ENCODE data around the gene EXOC6.
A peak's percentile ranks its signal among the peaks of the same experiment; 100 is the strongest.
"Not testable (repeated sequence)": the region's sequence is repeated elsewhere in the genome, so short reads cannot be mapped to it uniquely, and the experiment has no call there.

Gene EXOC6

DNA sequence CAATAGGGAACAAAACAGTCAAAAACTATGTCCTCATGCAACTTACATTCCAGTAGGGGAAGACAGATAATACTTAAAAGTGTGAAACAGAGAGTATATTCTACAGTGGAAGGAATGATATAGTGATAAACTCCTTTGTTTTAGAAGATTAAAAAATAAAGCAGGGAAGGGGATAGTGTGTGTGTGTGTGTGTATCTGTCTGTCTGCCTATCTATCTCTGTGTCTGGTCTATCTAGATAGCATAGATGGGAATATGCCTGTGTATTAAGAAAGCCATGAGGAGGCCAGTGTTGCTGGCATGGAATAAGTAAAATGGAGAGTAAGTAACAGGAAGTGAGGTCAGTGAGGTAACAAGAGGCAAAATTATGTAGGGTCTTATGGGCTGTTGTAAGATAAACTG lies 42.2 kb downstream of the EXOC6 start:
- no peak for DNase-seq

DNA sequence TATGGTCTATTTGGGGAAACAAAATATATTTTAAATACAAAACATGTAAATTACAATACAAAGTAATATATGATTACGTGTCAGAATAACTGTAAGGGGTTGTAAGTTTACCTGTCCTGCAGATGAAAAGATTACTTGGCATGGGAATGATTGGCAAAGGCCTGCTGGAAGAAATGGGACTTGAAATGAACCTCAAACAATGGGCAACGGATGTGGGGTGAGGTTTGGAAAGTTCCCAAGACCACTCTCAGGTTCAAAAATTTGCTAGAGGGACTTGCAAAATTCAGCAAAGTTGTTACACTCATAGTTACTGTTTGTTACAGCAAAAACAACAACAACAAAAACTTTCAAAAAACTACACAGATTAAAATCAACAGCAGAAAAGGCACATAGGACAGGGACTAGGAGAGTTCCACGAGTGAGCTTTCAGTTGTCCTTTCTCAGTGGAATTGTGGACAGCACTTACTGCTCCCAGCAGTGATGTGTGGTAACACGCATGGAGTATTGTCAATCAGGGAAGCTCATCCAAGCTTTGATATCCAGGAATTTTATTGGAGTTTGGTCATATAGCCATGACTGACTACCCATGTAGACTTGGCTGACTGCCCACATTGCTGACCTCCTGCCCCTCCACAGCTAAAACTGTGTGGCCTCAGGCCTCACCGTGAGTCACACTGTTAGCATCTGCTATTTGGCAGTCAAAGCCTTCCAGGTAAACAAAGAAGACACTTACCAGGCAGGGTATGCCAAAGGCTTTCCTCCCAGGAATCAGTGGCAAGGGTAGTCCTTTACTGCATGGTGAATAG lies 43.8 kb downstream of the EXOC6 start:
- no peak for DNase-seq

DNA sequence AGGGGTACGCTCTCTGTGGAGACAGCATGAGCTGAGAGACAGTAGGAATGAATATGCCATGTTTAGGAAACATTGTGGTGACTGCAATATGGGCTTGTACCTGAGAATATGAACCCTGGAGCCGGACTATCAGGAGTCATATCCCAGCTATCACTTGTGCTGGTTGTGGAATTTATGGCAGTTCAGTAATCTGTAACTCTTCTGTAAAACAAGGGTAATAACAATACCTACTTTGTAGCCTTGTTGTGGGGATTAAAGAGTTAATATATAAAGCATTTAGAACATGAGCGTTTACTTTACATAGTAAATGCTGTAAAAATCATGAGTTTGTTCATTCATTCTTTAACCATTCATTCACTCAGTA lies 44.4 kb downstream of the EXOC6 start:
- DNase-seq: no peak

DNA sequence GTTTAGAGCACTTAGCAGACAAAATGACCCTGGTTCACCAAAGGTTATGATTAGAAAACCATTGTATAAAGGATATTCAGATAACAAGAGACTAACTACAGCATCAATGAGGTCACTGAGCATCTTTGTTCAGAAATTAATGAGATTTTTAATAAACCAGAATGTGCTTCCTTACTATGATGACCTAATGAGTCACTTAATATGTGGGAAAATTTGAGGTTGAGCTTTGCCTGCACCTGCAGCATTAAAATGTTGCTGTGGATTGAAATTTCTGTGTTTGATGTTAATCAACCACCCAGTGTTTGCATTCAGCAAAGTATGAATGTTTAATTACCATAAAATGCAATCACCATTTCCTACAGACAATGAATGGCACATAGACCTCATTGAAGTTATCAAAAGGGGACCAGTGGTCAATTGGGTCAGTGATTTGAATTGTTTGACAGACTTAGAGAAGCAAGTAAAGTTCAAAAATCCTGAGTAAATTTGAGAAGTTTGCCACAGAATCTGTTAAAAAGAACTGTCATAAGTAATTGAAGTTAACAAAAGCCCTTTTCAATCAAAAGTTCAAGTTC lies 45.8 kb downstream of the EXOC6 start:
- no peak for DNase-seq

DNA sequence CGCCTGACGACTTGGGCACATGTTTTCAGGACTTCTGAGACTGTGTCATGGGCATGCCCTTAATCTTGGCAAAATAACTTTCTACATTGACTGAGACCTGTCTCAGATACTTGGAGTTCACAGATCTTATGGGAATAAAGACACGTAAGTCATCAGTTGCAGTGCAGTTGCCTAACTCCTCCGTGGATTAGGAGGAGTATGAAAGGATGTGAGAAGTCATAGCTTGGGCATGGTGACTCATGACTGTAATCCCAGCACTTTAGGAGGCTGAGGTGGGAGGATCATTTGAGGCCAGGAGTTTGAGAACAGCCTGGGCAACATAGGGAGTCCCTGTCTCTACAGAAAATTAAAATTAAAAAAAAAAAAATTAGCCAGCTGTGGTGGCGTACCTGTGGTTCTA lies 49.6 kb downstream of the EXOC6 start:
- no peak for DNase-seq

DNA sequence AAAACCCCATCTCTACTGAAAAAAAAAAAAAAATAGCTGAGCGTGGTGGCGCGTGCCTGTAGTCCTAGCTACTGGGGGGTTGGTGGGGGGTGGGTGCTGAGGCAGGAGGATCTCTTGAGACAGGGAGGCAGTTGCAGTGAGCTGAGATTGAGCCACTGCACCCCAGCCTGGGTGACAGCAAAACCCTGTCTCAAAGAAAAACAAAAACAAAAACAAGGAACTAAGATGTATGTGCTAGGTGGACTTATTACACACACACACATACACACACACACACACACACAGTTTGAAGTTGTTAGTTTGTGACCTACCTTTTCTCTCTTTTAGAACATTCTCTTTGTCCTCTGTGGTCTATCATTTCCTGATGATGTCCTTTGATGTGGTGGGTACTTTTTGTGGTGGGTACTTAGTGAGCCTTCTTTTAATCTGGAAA lies 53.5 kb downstream of the EXOC6 start:
- DNase-seq: peak; percentile 34

DNA sequence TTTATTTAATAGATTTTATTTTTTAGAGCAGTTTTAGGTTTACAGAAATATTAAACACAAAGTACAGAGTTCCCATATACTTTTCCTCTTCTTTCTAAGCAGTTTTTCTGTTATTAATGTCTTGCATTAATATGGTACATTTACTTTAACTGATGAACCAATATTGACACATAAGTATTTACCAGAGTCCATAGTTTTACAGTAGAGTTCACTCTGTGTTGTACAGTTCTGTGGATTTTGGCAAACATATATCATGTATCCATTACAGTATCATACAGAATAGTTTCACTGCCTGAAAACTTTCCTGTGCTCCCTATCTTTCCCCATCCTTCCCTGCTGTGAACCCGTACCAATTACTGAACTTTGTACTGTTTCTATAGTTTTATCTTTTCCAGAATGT lies 55.3 kb downstream of the EXOC6 start:
- DNase-seq: no peak

DNA sequence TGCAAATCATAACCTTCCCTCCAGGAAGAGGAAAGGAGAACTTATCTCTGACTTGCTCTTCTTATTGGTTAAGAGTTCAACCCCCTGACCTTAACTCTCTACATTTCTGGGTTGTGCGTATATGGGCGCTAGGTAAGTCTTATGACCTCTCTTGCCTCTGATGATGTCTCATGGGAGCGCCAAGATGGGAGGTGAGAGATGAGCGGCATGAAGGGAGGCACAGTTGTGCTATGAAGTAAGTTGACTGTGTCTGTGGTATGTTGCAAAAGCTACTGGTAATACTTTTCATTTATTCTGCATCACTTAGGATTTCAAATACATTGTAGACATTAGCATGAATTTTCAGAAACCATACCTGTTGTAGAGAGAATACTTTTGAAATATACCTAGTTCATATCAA lies 59.0 kb downstream of the EXOC6 start:
- no peak for DNase-seq

DNA sequence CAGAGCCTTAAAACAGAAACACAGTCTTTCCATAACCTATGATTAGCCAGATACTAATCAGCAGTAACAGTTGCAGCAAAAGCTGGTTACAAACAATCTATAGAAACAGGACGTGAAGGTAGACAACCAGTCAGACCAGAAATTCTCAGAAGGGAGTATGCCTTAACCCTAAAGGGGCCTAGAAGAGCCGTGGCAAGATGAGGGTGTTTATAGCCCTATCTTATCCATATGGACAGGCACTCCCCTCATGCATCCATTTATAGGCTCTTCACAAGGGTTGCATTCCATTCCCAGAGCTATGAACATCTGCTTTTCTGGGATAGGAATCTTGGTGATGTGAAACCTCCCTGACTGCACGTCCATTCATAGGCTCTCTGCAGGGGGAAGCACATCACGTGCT lies 64.3 kb downstream of the EXOC6 start:
- DNase-seq: not testable (repeated sequence)

DNA sequence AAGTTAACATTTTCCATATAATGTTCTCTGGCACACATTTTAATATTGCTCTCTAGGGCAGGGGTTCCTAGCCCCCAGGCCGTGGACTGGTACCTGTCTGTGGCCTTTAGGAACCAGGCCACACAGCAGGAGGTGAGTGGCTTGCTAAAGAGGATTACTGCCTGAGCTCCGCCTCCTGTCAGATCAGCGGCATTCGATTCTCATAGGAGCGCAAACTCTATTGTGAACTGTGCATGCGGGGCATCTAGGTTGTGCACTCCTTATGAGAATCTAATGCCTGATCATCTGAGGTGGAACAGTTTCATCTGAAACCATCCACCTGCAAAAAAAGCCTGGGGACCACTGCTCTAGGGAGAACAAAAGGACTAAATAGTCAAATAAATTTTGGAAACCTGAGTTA lies 65.7 kb downstream of the EXOC6 start:
- no peak for DNase-seq

DNA sequence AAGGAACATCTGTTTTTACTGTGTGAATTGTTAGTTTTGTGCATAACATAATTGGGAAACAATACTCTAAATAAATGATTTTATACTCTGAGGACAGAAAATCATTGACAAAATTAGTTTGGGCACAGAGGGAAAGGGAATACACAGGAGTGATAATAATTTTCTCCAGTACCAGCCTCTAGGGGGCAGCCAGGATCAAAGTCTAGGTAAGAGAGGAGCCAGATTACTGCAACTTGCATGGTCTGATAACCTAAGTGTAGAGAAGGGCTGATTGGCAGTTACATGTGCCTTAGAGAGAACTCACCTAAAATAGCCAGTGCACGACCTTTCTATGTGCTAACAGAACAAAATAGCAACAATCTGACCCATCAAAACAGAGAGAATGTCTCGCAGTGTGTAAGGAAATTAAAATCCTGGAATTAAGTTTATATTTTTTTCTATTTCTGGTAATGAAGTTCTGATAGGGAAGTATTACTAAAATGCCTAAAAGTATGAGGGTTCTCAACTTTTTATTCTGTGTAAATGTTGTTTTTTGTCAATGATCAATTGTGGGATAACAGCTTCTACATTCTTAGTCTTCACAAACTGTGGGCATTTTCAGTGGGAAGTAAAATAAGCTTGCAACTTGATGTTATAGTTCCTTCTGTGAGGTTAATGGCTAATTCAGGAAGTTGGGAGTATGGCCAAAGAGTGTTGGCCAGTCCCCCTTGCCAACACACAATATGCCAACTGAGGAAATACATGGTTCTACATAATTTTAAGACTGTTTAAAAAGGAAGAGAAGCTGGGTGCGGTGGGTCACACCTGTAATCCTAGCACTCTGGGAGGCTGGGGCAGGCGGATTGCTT lies 66.4 kb downstream of the EXOC6 start:
- DNase-seq: peak; percentile 23

DNA sequence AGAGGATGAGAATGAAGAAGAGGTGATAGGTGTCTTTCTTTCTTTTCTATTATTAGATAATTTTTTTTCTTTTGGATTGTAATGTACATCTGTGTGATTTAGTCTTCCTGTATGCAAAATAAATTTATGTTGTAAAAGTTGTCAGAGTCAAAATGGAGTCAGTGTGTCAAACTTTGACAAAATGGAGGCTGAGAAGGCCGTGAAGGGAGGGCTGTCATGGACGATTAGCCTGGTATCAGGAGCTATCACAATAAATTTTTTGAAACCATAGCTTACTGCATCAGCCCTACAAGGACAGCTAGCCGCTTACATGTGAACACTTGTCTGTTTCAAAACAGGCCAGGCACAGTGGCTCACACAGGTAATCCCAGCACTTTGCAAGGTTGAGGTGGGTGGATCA lies 67.6 kb downstream of the EXOC6 start:
- DNase-seq: no peak

DNA sequence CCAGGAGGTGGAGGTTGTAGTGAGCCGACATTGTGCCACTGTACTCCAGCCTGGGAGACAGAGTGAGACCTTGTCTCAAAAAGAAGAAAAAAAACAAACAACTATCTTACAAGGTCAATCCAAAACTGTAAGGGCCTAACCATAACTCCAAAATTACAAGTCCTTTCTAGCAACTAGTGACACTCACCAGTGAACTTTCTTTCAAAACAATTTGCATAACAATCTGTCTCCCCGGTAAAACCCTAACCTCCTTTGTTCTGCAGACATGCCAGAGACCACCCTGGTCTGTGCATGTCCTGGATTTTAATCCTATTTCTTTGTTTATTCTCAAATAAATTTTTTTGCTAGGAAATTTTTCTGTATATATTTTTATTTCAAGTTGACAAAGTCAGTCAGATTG lies 68.1 kb downstream of the EXOC6 start:
- DNase-seq: no peak

DNA sequence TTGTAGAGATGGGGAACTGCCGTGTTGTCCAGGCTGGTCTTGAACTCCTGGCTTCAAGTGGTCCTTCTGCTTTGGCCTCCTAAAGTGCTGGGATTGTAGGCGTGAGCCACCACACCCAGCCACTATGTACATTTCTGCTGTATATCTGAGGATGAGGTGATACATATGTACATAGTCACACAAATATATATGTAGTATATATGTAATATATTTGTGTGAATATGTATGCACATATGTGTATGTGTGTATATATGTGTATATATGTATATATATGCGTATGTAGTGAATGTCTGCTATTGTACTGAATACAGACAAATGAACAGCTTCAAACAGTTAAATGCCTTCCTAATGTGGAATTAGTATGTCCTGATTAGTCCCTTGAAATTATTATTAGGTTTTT lies 70.3 kb downstream of the EXOC6 start:
- DNase-seq: no peak

DNA sequence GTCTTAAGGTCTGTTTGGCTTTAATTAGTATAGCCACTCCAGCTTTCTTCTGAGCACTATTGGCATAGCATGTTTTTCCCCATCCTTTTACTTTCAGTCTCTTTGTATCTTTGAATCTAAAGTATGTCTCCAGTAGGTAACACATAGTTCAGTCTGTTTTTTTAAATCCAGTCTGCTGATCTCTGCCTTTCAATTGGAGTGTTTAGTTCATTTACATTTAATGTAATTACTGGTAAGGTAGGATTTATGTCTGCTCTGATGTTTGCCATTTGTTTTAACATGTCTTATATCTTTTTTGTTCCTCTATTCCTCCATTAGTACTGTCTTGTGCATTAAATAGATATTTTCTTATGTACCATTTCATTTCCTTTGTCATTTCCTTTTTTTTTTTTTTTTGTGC lies 72.5 kb downstream of the EXOC6 start:
- no peak for DNase-seq

DNA sequence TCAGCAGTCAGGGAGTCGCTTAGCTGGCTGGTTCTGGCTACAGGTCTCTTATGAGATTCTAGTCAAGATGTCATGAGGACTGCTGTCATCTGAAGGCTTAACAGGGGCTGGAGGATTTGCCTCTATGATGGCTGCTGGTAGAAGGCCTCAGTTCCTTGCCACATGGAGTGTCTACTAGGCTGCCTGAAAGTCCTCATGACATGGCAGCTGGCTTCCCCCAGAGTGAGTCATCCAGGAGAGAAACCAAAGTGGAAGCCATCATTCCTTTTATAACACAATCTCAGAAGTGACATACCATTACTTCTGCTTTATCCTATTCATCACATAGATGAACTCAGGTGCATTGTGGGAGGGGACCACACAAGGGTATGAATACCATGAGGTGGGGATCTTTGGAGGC lies 75.1 kb downstream of the EXOC6 start:
- no peak for DNase-seq

DNA sequence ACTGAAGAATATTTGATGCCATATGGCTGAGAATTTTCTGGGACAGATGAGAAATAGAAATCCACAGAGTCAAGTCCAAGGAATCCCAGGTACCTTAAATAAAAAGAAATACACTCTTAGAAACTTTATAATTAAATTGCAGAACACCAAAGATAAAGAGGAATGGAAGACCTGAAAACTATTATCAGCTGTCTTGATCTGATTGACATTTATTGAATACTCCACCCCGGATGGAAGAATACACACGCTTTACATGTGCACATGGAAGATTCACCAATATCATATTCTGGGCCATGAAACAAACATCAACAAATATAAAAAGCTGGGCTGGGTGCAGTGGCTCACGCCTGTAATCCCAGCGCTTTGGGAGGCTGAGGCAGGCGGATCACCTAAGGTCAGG lies 81.6 kb downstream of the EXOC6 start:
- DNase-seq: no peak

DNA sequence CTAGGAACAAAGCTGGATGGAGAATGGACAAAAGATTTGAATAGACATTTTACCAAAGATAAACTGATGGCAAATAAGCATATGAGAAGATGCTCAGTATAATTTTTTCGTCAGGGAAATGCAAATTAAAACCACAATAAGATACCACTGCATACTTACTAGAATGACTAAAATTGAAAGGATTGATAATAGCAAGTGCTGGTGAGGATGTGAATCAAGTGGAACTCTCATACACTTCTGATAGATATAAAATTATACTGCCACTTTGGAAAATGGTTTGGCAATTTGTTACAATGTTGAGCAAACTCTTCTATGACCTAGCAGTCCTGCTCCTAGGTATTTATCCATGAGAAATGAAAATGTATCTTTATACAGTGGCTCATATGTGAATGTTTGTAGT lies 83.3 kb downstream of the EXOC6 start:
- DNase-seq: no peak

DNA sequence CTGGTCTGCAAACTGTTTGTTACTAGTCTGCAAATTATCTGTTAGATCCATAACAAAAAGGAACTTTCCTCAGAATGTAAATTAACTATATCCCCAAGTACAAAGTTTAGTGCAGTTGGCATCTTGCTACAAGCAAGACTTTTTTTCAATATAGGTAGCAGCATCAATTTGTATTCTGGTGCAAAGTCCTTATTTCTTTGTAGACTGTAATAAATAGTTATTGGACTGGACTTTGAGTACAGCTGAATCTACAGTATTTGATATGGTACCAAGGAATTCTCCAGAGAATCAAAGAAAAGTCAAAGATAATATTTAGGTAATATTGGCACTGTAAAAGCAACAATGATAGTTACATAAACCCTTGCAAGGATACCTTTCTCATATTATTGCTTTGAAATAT lies 89.6 kb downstream of the EXOC6 start:
- DNase-seq: no peak

DNA sequence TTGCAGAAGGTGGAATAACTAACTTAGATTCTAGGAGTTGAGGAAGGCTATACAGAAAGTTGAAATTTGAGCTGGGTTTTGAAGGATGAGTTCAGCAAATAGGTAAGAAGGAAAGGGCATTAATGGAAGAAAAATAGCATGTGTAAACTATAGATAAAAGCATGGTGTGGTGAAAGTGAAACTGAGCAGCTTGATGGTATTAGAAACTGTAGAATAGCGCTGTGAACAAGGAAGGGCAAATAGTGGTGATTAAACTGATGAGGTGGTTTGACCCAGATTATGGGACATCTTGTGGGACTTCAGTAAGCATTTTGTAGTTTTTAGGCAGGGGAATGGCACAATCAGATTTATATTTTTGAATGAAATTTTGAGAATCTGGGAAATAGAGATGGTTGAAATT lies 90.5 kb downstream of the EXOC6 start:
- DNase-seq: no peak

DNA sequence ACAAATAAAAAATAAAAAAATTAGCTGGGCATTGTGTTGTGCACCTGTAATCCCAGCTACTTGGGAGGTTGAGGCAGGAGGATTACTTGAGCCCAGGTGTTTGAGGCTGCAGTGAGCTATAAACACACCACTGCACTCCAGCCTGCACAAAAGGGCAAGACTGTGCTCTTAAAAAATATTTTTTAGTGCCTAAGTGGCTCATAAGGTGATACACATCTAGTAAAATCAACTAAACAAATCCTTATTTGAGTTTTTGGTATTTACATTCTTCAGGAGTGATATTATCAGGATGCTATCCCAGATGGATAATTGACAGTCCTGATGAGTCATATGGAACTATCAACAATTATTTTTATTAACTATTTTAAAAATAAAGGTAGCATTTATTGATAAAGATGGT lies 93.9 kb downstream of the EXOC6 start:
- no peak for DNase-seq

DNA sequence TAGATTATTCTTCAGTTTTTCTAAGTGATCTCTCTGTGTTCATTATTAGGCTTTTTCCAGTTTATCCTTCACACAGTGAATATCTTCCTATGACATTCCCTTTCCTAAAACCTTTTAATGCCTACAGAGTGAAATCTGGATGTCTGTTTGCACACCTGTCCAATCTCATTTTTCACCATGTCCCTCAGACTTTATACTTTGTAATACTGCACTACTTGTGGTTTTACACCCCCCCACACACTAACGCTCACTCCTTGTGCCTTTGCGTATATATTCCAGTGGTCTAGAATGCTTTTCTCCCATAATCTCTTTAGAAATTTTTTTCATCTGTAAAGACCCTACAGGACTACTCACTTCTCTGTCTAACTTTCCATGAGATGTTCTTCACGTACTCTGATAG lies 98.2 kb downstream of the EXOC6 start:
- no peak for DNase-seq

DNA sequence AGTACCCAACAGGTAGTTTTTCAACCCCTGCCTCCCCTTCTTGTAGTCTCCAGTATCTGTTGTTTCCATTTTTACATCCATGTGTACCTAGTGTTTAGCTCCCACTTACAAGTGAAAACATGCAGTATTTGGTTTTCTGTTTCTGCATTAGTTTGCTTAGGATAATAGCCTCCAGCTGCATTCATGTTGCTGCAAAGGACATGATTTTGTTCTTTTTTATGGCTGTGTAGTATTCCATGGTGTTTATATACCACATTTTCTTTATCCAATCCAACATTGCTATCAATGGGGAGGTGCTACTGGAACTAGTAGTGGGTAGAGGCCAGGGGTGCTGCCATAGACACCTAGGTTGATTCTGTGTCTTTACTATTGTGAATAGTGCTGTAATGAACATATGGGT lies 104.3 kb downstream of the EXOC6 start:
- not testable (repeated sequence) for DNase-seq

All from activated T-cell treated with anti-CD3 and anti-CD28 coated beads, Interleukin-2, amount 50 U/mL, for 1 hour (primary cell).